Measurements from ENCODE around the gene IRAK1BP1.

GRCh38 chr6:78936515-78936914 lies 69.2 kb downstream of the IRAK1BP1 start:
- no peak for TF ChIP-seq CTCF (IDR thresholded peaks at IDR 0.05; ENCODE audit: poor library complexity, severe bottlenecking)
- TF ChIP-seq EZH2 (IDR thresholded peaks at IDR 0.05; ENCODE audit: borderline replicate concordance, insufficient read depth, low read length, poor library complexity, severe bottlenecking): no peak
- TF ChIP-seq EP300 (conservative IDR thresholded peaks at IDR 0.05; ENCODE audit: poor library complexity, severe bottlenecking): no peak
- TF ChIP-seq RAD21 (conservative IDR thresholded peaks at IDR 0.05): no peak
- no peak for TF ChIP-seq POLR2AphosphoS5 (IDR thresholded peaks at IDR 0.05)
- TF ChIP-seq TAF1 (IDR thresholded peaks at IDR 0.05; ENCODE audit: low read depth): no peak
- no peak for TF ChIP-seq SMC3 (conservative IDR thresholded peaks at IDR 0.05; ENCODE audit: poor library complexity)
